OCI-LY7 (cell line): Measurements from ENCODE around the gene PDE10A. TPM values are rescaled to one million over a fixed set of nuclear protein-coding genes. Genes with fewer than 3 reads are reported as not detected.

ENCODE experiments used
- BruUV-seq: library from RNA; stranded (reverse); fragments of 400-500 nt; replicated peaks from 2 replicates; lab custom pipeline; 2021; lab: Mats Ljungman, UMichigan
- CTCF ChIA-PET: fragments of 300-600 bp; sonication (Branson Sonifier 250); formaldehyde crosslinking; loops from one replicate; lab custom pipeline; 2022; ENCODE audit warnings: antibody characterized with exemption; ENCODE audit not compliant: unreplicated experiment; lab: Charles Lee
- POLR2A ChIA-PET: fragments of 300-600 bp; sonication (Branson Sonifier 250); formaldehyde crosslinking; loops from one replicate; lab custom pipeline; 2022; ENCODE audit warnings: antibody characterized with exemption; lab: Charles Lee
- DNase-seq: peaks from one replicate; pipeline ENCODE4 v3.0.0-alpha.2; 2015; ENCODE audit warnings: low spot score
- H2AFZ ChIP-seq: fragments of 200-600 bp; sonication (generic), shearing (Covaris generic); 2 replicates; pipeline ENCODE4 v1.6.1; 2014; ENCODE audit warnings: mild to moderate bottlenecking, antibody characterized with exemption, low read length, moderate library complexity
- H3K27ac ChIP-seq: fragments of 200-600 bp; sonication (generic); 2 replicates; pipeline ENCODE4 v1.5.1; 2014; ENCODE audit warnings: mixed run types, low read depth, mild to moderate bottlenecking, moderate library complexity, low read length, inconsistent platforms; ENCODE audit not compliant: poor library complexity, severe bottlenecking
- H3K36me3 ChIP-seq: fragments of 200-600 bp; sonication (generic); 2 replicates; pipeline ENCODE4 v1.6.1; 2014; ENCODE audit warnings: mild to moderate bottlenecking, antibody characterized with exemption, low read length, moderate library complexity, mixed read lengths; ENCODE audit not compliant: insufficient read depth
- H3K4me1 ChIP-seq: fragments of 200-600 bp; sonication (generic); 2 replicates; pipeline ENCODE4 v1.5.1; 2014; ENCODE audit warnings: mild to moderate bottlenecking, low read length; ENCODE audit not compliant: insufficient read depth, poor library complexity, severe bottlenecking
- H3K4me2 ChIP-seq: fragments of 200-600 bp; sonication (generic); 2 replicates; pipeline ENCODE4 v1.6.1; 2014; ENCODE audit warnings: mild to moderate bottlenecking, low read length
- H3K4me3 ChIP-seq: fragments of 200-600 bp; sonication (generic); 2 replicates; pipeline ENCODE4 v1.5.1; 2014; ENCODE audit warnings: mild to moderate bottlenecking, low read depth, low read length; ENCODE audit not compliant: poor library complexity, severe bottlenecking
- H3K79me2 ChIP-seq: fragments of 200-600 bp; sonication (generic); 2 replicates; pipeline ENCODE4 v1.6.1; 2016; ENCODE audit warnings: low read depth, mild to moderate bottlenecking, low read length, moderate library complexity, mixed read lengths; ENCODE audit not compliant: insufficient read depth
- H3K9me2 ChIP-seq: fragments of 200-600 bp; sonication (generic); 2 replicates; pipeline ENCODE4 v1.6.1; 2016; ENCODE audit warnings: mild to moderate bottlenecking, low read length, mixed read lengths; ENCODE audit not compliant: insufficient read depth
- H3K9me3 ChIP-seq: fragments of 200-600 bp; sonication (generic); 2 replicates; pipeline ENCODE4 v1.6.1; 2014; ENCODE audit warnings: mild to moderate bottlenecking, mixed run types, low read length, mixed read lengths
- H4K20me1 ChIP-seq: fragments of 200-600 bp; sonication (generic); 2 replicates; pipeline ENCODE4 v1.6.1; 2014; ENCODE audit warnings: mild to moderate bottlenecking, antibody characterized with exemption, low read length, moderate library complexity, mixed read lengths; ENCODE audit not compliant: insufficient read depth
- EZH2phosphoT487 ChIP-seq: fragments of 200-600 bp; sonication (generic); IDR thresholded peaks from 2 replicates; pipeline ENCODE4 v1.6.1; 2018; ENCODE audit warnings: low read depth, borderline replicate concordance, mild to moderate bottlenecking, mixed run types, antibody characterized with exemption, low read length, moderate library complexity, mixed read lengths
- intact Hi-C: fragments of 100-400 bp; cut with micrococcal nuclease; formaldehyde crosslinking; loops from one replicate; pipeline ENCODE4 v1.10.0; 2022; ENCODE audit not compliant: unreplicated experiment
- total RNA-seq, 2 experiments: library from RNA; depleted of rRNA in 1 of 2; stranded (reverse); fragments of >200 nt in 1 of 2; shearing (Covaris generic) in 1 of 2; gene quantifications; 2 replicates each; pipeline ENCODE4 v1.2.3, GENCODE V29; 2014 to 2022
- TF ChIP-seq, protein P1 (sequence below): fragments of 200-600 bp; sonication (generic); conservative IDR thresholded peaks from 2 replicates; pipeline ENCODE4 v1.5.1; 2014; ENCODE audit warnings: mild to moderate bottlenecking, antibody characterized with exemption, low read length, moderate library complexity, mixed read lengths

PDE10A gene
- total RNA-seq, 2 experiments from 2014 or later = not detected

GRCh38 chr6:165580136-165580535 is 82.9 kb downstream of the PDE10A start:
- H3K27ac ChIP-seq = no peak overlapping the region
- no TSS peak for BruUV-seq
- intact Hi-C loops = no loop called here

DNA sequence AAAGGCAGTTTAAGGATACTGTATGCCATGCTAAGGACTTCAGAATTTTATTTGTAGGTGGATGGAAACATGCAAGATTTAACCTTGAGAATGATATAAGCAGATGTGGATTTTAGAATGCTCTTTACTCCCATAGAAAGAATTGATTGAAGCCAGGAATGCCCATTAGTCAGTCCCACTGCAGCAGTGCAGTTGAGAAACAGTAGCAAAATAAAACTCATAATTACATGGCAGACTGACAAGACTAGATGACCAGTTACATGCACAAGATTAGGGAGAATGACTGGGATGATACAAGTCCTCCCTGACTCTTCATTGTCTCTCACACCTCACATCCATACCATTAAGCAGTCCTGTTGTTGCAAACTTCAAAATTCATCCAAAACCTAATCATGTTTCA is 83.9 kb downstream of the PDE10A start:
- no peaks in the 10 kb centered on the region for H3K4me1 ChIP-seq
- H3K4me3 ChIP-seq = no peak overlapping the region
- DNase-seq = no peak
- no peaks in the 10 kb centered on the region for H3K36me3 ChIP-seq
- no peaks in the 10 kb centered on the region for H3K79me2 ChIP-seq
- ChIA-PET CTCF (no interaction called here), POLR2A (interaction anchor here (1.0 kb wide), 1 partner anchor 10 kb away, joined by 4 read pairs; no protein-coding TSS in a partner anchor)
- BruUV-seq = no TSS peak
- H2AFZ ChIP-seq = no peak overlapping the region
- H3K4me2 ChIP-seq = no peak overlapping the region
- H3K9me2 ChIP-seq = no peaks in the 10 kb centered on the region
- H3K9me3 ChIP-seq = no peaks in the 10 kb centered on the region
- no peak overlapping the region for H3K27ac ChIP-seq
- no peak for TF ChIP-seq EZH2phosphoT487
- intact Hi-C loops = no loop called here
- no peaks in the 10 kb centered on the region for H4K20me1 ChIP-seq

More at GRCh38 chr6:165580136-165580535, 82.9 kb downstream of the PDE10A start:
- H3K9me2 ChIP-seq = no peaks in the 10 kb centered on the region
- ChIA-PET CTCF (no interaction called here), POLR2A (no interaction called here)
- TF ChIP-seq, protein P1, sequence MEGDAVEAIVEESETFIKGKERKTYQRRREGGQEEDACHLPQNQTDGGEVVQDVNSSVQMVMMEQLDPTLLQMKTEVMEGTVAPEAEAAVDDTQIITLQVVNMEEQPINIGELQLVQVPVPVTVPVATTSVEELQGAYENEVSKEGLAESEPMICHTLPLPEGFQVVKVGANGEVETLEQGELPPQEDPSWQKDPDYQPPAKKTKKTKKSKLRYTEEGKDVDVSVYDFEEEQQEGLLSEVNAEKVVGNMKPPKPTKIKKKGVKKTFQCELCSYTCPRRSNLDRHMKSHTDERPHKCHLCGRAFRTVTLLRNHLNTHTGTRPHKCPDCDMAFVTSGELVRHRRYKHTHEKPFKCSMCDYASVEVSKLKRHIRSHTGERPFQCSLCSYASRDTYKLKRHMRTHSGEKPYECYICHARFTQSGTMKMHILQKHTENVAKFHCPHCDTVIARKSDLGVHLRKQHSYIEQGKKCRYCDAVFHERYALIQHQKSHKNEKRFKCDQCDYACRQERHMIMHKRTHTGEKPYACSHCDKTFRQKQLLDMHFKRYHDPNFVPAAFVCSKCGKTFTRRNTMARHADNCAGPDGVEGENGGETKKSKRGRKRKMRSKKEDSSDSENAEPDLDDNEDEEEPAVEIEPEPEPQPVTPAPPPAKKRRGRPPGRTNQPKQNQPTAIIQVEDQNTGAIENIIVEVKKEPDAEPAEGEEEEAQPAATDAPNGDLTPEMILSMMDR = no peak
- no peak for TF ChIP-seq EZH2phosphoT487
- H3K79me2 ChIP-seq = no peaks in the 10 kb centered on the region
- no peak overlapping the region for H2AFZ ChIP-seq
- H3K4me1 ChIP-seq = no peaks in the 10 kb centered on the region
- H3K4me3 ChIP-seq = no peak overlapping the region
- H3K36me3 ChIP-seq = no peaks in the 10 kb centered on the region
- H3K4me2 ChIP-seq = no peak overlapping the region
- DNase-seq = no peak
- H3K9me3 ChIP-seq = no peaks in the 10 kb centered on the region
- H4K20me1 ChIP-seq = no peaks in the 10 kb centered on the region

- no peak overlapping the region for H3K4me2 ChIP-seq
Measured at GRCh38 chr6:165577556-165577955, 85.5 kb downstream of the PDE10A start.

More at GRCh38 chr6:165577556-165577955, 85.5 kb downstream of the PDE10A start:
- H3K79me2 ChIP-seq = no peaks in the 10 kb centered on the region
- intact Hi-C loops = no loop called here
- no peak overlapping the region for H2AFZ ChIP-seq
- H3K9me3 ChIP-seq = no peaks in the 10 kb centered on the region
- ChIA-PET POLR2A (no interaction called here), CTCF (no interaction called here)
- no peaks in the 10 kb centered on the region for H4K20me1 ChIP-seq
- no peaks in the 10 kb centered on the region for H3K36me3 ChIP-seq
- no peak for DNase-seq
- TF ChIP-seq, protein P1 = no peak
- TF ChIP-seq EZH2phosphoT487 = no peak
- no TSS peak for BruUV-seq
- no peaks in the 10 kb centered on the region for H3K9me2 ChIP-seq
- H3K4me1 ChIP-seq = no peaks in the 10 kb centered on the region
- no peak overlapping the region for H3K4me3 ChIP-seq
- no peak overlapping the region for H3K27ac ChIP-seq
